ENCODE results near the gene STK39.
"Not testable (repeated sequence)": the region's sequence is repeated elsewhere in the genome, so short reads cannot be mapped to it uniquely, and the experiment has no call there.

STK39 gene

GRCh38 chr2:168085801-168086361, 161.5 kb downstream of the STK39 start:
- DNase-seq (ENCODE audit: low spot score), result no peak

- no peak for DNase-seq (ENCODE audit: low spot score)
Observed at GRCh38 chr2:168084288-168084687, 163.1 kb downstream of the STK39 start.

- not testable (repeated sequence) for DNase-seq (ENCODE audit: low spot score)
Observed at GRCh38 chr2:168081452-168081851, 165.9 kb downstream of the STK39 start.

- DNase-seq (ENCODE audit: low spot score), result no peak
Observed at GRCh38 chr2:168079236-168079635, 168.2 kb downstream of the STK39 start.

GRCh38 chr2:168076731-168077130, 170.7 kb downstream of the STK39 start:
- no peak for DNase-seq (ENCODE audit: low spot score)

GRCh38 chr2:168075446-168075845, 171.9 kb downstream of the STK39 start:
- no peak for DNase-seq (ENCODE audit: low spot score)

- no peak for DNase-seq (ENCODE audit: low spot score)
Observed at GRCh38 chr2:168072626-168073303, 174.6 kb downstream of the STK39 start.

- DNase-seq (ENCODE audit: low spot score), result no peak
Observed at GRCh38 chr2:168064011-168064998, 183.1 kb downstream of the STK39 start.

- DNase-seq (ENCODE audit: low spot score), result no peak
Observed at GRCh38 chr2:168062936-168063335, 184.5 kb downstream of the STK39 start.

- no peak for DNase-seq (ENCODE audit: low spot score)
Observed at GRCh38 chr2:168062054-168062453, 185.3 kb downstream of the STK39 start.

- DNase-seq (ENCODE audit: low spot score), result peak; percentile 33
Observed at GRCh38 chr2:168060986-168061750, 186.2 kb downstream of the STK39 start.

GRCh38 chr2:168059758-168060157, 187.6 kb downstream of the STK39 start:
- DNase-seq (ENCODE audit: low spot score), result no peak

- DNase-seq (ENCODE audit: low spot score), result no peak
Observed at GRCh38 chr2:168058675-168059074, 188.7 kb downstream of the STK39 start.

- DNase-seq (ENCODE audit: low spot score), result no peak
Observed at GRCh38 chr2:168056242-168056787, 191.1 kb downstream of the STK39 start.

GRCh38 chr2:168054657-168055056, 192.7 kb downstream of the STK39 start:
- DNase-seq (ENCODE audit: low spot score), result no peak

- no peak for DNase-seq (ENCODE audit: low spot score)
Observed at GRCh38 chr2:168053676-168054075, 193.7 kb downstream of the STK39 start.

- no peak for DNase-seq (ENCODE audit: low spot score)
Observed at GRCh38 chr2:168052773-168053172, 194.6 kb downstream of the STK39 start.

GRCh38 chr2:168050377-168050776, 197.0 kb downstream of the STK39 start:
- no peak for DNase-seq (ENCODE audit: low spot score)

- no peak for DNase-seq (ENCODE audit: low spot score)
Observed at GRCh38 chr2:168049609-168050008, 197.8 kb downstream of the STK39 start.

GRCh38 chr2:168047091-168047690, 200.2 kb downstream of the STK39 start:
- DNase-seq (ENCODE audit: low spot score), result no peak

GRCh38 chr2:168044579-168044978, 202.8 kb downstream of the STK39 start:
- no peak for DNase-seq (ENCODE audit: low spot score)
